GM21360 (cell line): ENCODE data around the gene PLEKHA1.

Experiments
- ATAC-seq: cut with Tn5 transposase; IDR thresholded peaks from one replicate; pipeline ENCODE4 v1.9.1; 2021; ENCODE audit warnings: mild to moderate bottlenecking, moderate library complexity; ENCODE audit not compliant: unreplicated experiment

The PLEKHA1 gene

DNA sequence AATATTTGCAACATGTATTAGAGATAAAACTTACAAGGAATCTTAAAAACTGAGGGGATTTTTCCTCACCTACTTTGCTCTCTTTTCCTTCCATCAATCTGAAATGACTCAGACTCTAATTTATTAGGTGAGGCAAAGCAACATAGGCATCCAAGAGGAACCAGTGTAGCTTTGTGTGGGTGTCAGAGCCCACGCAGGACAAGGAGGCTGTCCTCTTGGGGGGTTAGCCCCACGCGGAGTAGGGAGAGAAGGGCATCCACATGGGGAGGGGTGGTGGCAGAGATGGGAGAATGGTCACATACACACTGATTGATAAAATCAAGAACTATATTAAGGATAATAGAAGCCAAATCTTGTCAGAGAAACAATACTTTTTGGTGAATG, 46.1 kb downstream of the PLEKHA1 start:
- ATAC-seq, result no peak

DNA sequence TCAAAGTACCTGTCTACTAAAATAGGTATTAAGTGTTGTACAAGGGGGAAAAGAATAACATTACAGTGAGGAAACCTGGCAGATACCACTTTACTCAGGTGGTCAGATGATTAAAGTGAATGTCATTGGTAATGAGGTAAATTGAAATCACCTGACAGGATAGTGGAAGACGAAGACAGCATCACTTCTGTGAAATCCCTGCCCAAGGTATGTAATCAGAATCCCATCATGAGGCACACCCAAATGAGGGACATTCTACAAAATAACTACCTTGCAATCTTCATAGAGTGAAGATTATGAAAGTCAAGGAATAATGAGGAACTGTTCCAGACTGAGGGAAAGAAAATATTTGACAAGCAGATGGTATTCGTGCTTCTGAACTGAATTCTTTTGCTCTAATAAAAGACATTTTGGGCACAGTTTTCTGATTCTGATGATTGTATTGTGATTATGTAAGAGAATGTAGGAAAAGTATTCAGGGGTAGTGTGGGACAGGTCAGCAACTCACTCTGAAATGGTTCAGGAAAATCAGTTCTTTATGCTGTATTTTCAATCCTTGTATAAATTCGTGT, 46.6 kb downstream of the PLEKHA1 start:
- no peak for ATAC-seq

DNA sequence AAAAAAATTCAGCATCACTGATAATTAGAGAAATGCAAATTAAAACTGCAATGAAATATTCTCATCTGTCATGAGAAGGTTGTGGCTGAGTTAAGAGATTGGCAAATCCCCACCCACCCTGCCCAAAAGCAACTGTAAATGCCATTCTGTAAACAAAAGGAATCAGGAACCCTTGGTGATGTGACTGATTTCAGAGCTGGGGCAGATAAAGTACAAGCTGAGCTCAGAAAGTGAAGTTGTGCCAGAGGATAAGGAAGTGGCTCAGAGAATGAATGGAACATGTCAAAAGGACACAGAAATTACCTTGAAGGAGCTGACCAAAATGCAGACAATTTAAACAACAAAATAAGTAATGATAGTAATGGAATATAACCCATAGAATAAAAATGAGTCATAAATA, 47.2 kb downstream of the PLEKHA1 start:
- ATAC-seq, result no peak

DNA sequence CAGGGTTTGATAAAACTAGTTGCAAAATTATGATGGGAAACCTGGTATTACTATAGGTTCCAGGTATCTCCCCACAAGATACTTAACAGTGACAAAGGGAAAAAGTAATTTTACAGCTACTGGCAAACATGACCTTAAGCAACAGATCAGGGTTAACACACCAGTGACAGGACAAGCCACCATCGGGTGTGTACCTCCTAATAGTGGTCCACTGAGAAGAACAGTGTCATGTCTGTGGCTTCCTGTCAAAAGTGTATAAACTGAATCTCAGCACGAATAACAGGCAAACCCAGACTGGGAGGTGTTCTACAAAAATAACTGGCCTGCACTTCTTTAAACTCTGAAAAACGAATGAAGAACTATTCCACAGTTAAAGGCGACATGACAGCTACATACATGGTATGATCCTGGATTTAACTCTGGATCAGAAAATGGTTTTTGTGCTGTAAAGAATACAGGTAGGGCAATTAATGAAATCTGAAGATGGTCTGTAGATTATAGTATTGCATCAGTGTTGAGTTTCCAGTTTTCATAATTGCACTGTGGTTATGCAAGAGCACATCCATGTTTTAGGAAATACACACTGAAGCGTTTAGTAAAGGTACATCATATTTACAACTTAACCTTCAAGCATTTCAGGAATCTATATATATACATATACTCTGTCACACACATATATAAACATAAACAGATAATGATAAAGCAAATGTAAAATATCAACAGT, 47.9 kb downstream of the PLEKHA1 start:
- ATAC-seq, result no peak

DNA sequence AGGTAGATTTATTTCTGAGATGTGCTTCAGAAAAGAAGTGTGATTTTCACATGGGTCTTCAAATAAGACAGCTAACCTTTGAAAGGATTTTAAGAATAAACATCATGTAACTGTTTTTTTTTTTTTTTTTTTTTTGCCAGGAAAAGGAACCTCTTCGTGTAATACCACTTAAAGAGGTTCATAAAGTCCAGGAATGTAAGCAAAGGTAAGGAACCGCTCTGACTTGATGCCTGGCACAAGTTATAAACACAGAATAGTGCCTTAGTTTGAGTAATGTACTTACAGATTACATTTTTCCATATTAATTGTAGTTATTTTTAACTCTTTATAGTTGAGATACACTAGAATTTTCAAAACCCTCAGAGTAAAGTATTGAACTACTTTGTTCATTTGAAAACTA, 49.6 kb downstream of the PLEKHA1 start:
- no peak for ATAC-seq

DNA sequence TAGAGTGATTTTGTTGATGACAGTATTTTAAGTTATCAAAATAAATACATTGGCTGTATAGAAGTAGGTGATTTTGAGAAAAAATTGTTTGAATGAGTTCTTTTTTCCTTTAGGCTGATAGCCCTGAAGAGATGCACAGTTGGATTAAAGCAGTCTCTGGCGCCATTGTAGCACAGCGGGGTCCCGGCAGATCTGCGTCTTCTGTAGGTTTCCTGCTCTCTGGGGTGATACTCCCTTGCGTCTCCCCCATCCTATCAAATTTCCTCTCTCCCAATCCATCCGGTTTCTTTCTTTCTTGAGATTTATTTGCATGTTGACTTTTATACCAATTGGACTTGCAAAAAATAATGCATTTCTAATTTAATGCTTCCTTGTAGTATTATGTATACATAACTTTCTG, 52.3 kb downstream of the PLEKHA1 start:
- no peak for ATAC-seq

DNA sequence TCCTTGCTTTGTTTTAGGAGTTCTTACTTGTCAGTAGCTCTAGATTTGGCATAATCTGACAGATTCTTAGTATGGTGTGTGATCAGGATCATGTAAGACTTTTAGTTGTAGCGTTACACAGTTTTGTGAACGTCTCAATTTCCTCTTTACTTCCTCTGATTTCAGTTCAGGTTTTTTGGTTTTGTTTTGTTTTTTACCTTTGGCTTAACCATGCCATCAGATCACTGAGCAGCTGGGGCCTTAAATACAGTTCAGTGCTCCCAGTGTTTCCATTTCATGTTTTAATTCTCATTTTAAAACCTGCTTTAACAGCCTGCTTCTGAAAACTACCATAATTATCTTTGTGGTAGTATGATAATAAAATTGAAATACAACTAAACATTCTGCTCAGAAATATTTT, 52.8 kb downstream of the PLEKHA1 start:
- no peak for ATAC-seq

DNA sequence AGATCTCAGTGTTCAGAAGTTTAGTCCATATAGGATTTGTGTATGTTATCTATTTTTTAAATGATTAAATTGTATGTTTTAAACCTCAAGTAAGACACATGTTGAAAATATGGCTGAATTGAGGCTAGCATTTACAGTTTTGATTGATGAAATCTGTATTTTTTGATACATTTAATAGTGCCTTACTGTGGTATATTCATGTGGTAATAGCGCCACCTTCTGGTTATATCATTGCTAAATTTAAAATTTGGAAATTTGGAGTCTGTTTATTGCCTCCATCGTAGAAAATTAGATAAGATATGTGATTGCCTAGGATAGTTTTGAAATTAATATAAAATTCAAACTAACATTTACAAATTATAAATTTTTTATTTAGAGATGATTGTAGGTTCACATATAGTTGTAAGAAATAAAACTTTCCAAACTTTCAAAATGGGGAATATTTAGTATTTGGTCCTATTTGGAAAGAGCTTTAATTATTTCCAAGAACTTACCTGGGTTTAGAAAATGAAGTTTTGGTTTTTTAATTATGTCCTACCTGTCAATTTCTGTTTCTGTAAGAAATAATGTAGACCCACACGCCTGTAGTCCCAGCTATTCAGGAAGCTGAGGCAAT, 60.8 kb downstream of the PLEKHA1 start:
- no peak for ATAC-seq

DNA sequence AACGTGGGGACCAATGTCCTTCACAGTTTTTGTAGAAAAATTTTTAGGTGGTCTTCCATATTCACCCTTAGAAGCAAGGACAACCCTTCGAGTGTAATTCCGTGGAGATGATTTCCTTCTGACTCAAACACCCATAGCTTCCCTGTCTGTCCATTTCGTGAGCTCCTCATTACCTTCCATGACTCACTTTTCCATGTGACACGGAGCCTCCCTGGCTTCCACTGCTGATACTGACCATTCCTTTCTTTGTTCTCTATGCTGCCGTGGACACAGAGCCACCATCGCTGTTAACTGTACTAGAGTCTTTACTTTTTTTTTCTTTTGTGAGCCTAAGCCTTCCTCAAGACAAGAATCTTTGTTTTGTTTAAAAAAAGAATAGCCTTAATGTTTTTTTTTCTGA, 67.5 kb downstream of the PLEKHA1 start:
- ATAC-seq, result no peak

DNA sequence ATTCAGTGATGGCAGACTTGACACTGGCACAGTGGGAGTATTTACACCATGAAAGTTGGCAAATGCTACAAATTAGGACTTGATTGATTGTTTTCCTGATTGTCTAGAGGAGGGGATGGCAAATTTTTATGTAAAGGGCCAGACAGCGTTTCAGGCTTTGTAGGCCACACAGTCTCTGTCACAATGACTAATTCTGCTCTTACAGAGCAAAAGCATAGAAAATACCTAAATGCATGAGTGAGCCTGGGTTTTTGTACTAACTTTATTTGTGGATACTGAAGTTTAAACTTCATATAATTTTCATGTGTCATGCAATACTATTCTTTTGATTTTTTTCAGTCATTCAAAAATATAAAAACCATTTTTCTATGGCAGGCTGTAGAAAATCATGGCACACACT, 71.0 kb downstream of the PLEKHA1 start:
- ATAC-seq, result no peak

DNA sequence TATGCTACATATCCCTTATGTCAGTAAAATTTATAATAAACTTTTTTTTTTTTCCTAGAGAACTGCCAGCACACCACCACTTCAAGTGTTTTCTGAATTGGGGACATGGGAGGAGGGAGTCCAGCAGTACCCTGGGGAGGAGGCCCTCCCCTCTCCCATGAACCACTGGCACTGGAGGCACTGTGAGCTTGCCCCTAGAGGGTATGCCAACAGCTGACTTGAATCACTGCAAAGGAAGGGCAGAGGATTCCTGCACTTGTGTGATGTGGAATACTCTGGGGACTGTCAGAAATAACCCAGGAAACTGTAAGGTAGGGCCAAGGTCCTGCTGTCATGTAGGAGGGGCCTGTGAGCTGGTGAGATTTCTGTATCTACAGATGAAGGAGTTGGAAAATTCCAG, 71.4 kb downstream of the PLEKHA1 start:
- no peak for ATAC-seq

DNA sequence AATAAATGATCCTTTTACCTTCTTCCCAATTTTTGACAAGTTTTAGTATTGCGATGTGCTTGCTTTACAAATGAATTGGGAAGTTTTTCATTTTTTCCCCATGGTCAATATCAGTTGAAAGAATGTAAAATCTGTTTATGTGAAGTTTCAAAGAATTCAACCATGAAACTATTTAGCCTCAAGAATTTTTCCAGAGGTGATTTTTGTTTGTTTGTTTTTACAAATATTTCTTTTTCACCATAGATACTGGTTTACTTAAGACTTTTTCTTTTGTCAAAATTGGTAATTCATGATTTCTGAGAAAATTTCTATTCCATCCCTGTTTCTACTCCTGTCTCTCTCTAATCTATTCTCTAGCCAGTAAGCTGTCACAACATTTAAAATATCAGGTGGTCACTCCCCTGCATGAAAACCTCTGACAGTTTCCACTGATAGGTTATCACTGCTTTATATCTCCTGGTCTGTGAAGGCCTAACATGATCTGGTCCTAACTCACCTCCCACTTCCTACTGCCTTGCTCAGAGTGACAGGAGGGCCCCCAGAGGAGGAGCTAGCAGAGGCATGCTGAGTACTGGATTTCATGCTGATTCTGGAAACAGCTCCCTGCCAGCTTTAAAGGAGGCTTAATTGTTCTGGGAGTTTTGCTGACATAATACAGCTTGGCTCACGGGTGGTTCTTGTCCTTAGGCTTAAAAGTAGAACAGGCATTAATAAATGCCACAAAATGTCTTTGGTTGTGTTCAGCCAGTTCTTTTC, 72.3 kb downstream of the PLEKHA1 start:
- ATAC-seq, result no peak

DNA sequence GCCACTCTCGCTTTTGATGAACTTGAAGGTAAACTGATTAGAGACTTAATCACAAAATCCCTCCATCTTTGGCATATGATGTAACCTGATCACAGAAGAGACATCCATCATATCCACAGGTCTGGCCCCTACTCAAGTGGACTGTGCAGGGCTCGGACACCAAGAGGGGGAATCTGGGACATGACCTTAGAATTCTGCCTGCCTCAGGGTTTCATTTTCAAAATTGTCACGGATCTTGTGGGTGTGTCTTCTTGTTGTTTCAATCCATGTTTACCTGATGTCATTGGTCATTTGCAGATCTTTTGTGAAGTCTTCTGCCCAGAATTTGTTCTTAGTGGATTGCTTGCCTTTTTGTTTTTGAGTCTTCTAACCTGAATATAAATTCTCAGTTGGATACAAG, 74.1 kb downstream of the PLEKHA1 start:
- ATAC-seq, result no peak

DNA sequence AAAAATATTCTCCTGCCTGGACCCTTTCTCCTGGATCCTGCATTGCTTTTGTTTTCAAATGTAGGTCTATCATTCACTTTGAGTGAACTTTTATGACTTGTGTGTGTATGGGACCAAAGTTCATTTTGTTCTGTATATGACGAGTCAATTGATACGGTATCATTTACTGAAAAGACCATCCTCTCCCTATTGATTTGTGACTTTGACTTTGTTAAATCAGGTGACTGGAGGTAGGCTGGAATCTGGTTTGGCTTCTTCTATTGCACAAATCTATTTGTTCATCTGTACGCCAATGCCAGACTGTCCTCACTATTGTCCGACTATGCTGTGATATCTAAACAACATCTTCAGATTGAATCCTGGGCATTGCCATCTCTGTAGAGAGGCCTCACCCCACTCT, 74.6 kb downstream of the PLEKHA1 start:
- no peak for ATAC-seq

DNA sequence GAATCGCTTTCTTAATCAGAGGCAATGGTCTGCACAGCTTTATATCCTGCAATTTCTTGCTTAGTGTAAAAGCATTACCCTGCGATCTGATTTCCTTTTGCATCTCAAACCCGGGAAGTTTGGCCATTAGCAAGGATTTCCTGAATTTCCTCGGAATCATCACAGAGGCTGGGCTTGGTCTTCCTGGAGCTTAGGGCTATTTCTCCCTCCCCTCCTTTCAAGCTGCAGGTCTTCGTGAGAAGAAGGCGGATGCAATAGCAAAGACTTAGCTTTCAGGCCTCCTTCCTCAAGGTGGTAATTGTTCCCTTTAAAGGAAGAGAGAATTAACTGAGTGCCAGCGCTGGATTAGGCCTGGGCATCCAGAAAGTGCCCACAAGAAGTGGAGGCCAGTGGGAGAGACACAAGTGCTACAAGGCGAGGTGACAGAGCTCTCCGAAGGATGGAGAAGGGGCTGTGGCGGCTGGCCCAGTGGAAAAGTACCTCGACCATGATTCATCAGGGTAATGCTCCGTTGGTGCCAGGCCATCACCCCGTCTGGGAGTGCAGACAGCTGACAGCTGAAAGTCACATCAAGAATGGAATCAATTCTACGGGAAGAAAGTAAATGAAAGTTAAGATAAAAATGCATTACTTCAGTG, 76.0 kb downstream of the PLEKHA1 start:
- no peak for ATAC-seq

DNA sequence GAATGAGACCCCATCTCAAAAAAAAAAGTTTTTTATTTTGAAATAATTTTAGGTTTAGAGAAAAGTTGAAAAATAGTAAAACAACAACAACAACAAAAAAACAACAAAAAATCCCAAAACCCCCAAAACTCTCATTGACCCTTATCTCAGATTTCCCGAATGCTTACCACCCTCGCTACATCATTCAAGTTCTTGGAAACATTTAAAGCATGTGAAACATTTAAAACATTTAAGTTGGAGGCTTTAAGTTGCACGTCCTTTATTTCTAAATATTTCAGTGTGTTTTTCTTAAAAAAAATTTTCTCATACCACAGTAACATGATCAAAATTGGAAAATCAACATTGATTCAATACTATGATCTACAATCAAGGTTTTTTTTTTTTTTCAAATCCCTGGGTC, 79.6 kb downstream of the PLEKHA1 start:
- no peak for ATAC-seq

DNA sequence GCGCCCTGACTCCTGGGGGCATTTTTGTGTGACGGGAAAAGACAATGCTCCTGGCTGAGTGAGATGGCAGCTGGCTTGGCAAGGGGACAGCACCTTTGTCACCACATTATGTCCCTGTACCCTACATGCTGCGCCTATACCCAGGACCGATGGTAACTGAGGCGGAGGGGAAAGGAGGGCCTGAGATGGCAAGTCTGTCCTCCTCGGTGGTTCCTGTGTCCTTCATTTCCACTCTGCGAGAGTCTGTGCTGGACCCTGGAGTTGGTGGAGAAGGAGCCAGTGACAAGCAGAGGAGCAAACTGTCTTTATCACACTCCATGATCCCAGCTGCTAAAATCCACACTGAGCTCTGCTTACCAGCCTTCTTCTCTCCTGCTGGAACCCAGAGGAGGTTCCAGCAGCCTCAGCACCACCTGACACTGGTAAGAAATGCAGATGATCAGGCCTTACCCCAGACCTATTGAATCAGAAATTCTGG, 80.1 kb downstream of the PLEKHA1 start, which contains the start of gene ARMS2:
TSS of gene ARMS2 (plus strand) at position 51 of the 478 bp plus-strand sequence. CDS start at position 126, 75 bp downstream.
- ATAC-seq, result no peak

DNA sequence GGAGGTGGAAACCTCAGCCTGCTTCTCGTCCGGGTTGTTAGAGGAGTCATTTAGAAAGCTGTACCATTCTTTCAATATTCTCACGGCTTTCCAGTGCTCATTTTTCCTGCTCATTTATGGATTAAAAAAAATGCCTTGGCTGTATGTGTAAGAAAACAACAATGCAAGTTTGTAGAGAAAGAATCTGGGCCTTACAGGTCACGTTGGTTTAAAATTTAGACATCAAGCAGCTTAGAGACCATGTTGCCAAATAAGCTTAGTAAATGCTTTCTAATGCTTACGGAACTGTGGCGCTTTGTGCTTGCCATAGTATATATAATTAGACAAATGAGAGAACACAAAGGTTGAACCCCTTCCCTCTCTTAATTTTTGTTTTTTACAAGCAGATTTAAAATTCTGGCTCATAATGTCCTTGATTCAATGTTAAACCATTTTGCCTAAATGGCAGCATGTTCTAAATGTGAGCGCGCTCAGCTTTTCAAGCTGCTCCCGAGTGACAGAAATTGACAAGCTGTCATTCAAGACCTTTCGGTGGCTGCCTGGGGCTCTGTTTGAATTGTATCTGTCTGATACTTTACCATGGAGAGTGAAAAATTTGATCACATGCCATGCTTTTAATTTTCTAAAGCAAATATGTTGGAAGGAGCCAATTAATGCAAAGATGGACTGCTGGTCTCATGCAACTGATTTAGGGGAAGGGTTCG, 81.0 kb downstream of the PLEKHA1 start:
- no peak for ATAC-seq

DNA sequence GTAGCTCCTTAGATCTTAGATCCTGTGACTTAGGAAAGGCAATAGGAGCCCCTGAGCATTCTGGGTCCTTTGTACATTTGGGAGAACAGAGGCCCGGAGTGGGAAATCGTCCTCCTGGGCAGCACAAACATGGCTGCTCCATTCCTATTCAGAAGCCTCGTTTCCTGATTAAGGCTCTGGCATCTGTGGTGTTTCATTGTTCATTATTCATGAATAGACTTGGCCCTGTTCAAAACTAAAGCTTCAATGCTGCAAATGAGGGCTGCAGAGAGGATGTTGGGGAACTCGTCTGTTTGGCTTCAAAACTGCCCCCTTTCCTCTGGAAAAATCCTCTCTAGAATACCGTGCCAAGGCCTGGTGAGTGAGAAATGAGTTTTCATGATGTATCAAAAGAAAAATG, 83.4 kb downstream of the PLEKHA1 start:
- ATAC-seq, result no peak

DNA sequence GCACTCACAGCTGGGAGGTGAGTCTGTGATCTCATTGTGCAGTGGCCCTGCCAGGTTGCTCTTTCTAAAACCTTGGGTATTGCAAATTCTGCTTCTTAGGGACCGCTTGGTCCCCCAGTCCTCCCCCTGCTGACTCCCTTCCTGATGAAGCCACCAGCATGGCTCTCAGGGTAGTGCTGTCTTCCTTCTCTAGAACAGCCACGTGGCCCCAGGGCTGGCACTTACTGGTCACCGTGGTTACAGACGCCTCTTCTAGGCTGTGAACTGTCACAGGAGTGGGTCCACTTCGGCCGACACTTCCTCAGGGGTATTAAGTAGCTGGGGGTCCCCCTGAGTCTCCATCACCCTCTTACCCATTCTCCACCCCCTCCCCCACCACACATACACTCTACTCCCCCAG, 84.2 kb downstream of the PLEKHA1 start:
- no peak for ATAC-seq
